GM10266 (cell line): ENCODE data around the gene SPSB1.

Experiments used
- DNase-seq: peaks from one replicate; pipeline ENCODE4 v3.0.0; 2012; ENCODE audit errors: extremely low spot score
- CTCF ChIP-seq: IDR thresholded peaks from 2 replicates; pipeline ENCODE4 v1.5.1; 2012; ENCODE audit warnings: mild to moderate bottlenecking, low read depth; ENCODE audit not compliant: control insufficient read depth, insufficient read depth; ENCODE audit errors: missing control alignments

Gene SPSB1

GRCh38 chr1:9246841-9247785 lies 45.6 kb upstream of the SPSB1 start:
- TF ChIP-seq CTCF, result no peak
- no peak for DNase-seq

GRCh38 chr1:9247894-9248293 lies 44.8 kb upstream of the SPSB1 start:
- TF ChIP-seq CTCF, result no peak
- no peak for DNase-seq

DNA sequence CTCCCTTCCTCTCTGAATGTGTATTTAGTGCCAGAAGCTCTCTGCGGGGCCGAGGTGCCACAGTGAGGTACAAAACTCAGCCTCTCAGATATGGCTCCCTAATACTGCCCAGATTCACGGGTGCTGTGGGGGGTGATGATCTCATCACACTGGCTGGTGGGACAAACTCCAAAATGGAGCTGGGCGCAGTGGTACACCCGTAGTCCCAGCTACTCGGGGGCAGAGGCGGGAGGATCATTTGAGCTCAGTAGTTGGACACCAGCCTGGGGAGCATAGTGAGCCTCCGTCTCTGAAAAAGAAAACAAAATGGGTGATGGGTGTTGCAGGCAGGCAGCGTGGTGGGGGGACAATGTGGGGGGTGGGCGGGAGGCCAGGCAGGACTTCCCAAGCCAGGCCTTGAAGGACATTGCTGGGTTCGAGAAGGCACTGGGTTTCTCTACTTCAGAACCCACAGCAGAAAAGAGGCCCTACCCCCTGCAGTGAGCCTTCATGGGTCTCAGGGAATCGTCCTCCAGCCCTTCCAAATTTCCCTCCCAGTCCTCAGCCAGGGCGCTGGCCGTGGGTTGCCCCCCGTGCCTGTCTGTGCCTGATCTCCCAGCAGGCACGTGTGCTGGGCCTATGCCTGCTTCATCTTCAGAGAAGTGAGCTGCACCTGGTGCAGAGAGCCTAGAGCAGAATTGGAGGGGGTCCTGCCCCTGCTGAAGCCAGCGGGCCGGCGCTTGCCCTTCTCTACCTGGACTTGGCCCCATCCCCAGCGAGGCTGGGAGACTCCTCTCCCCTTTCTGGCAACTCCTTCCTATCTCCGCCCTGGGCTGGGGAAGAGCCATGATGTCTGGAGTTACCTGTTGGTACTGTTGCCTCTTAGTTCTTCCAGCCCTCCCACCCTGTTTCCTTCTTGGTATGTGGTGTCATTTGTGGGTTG lies 44.1 kb upstream of the SPSB1 start:
- DNase-seq, result no peak
- no peak for TF ChIP-seq CTCF

DNA sequence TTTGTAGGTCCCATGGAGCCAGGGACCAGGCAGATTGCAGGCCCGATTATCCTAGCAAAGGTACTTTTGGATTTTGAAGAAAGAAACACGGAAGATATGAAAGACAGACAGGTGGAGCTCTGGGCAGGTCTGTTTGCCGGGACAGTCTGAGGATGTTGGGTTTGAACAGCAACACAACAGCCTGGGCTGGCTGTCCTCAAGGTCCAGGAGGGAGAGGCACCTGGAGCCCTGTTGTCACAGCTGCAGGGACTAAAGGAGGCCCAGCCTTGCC lies 43.5 kb upstream of the SPSB1 start:
- no peak for DNase-seq
- TF ChIP-seq CTCF, result no peak

GRCh38 chr1:9249534-9250410 lies 42.9 kb upstream of the SPSB1 start:
- TF ChIP-seq CTCF, result peak; percentile 48
- DNase-seq, result peak; percentile 70

- no peak for DNase-seq
- TF ChIP-seq CTCF, result no peak
Observed at GRCh38 chr1:9250411-9251381, 42.0 kb upstream of the SPSB1 start.
